Suprapubic skin (tissue), 4 donors: ENCODE measurements around the gene ZBTB47. TPM values are rescaled to one million over a fixed set of nuclear protein-coding genes. Genes with fewer than 3 reads are reported as not detected.
A peak's percentile ranks its signal among the peaks of the same experiment; 100 is the strongest.

Experiments used
- DNase-seq, 2 donors: peaks; one replicate each; pipeline ENCODE4 v3.0.0-alpha.2; 2019; ENCODE audit warnings: low spot score in 2 of 2
- H3K27ac ChIP-seq: fragments of 200-600 bp; sonication (generic); one replicate; pipeline ENCODE4 v1.5.1; 2019
- H3K27me3 ChIP-seq: fragments of 200-600 bp; sonication (generic); one replicate; pipeline ENCODE4 v1.5.1; 2019
- H3K36me3 ChIP-seq: fragments of 200-600 bp; sonication (generic); one replicate; pipeline ENCODE4 v1.5.1; 2019
- H3K4me1 ChIP-seq: fragments of 200-600 bp; sonication (generic); one replicate; pipeline ENCODE4 v1.5.1; 2019
- H3K4me3 ChIP-seq: fragments of 200-600 bp; sonication (generic); one replicate; pipeline ENCODE4 v1.5.1; 2019; ENCODE audit warnings: mild to moderate bottlenecking
- H3K9me3 ChIP-seq: fragments of 200-600 bp; sonication (generic); one replicate; pipeline ENCODE4 v1.5.1; 2019
- EP300 ChIP-seq: sonication (generic); formaldehyde crosslinking; IDR thresholded peaks from one replicate; pipeline ENCODE4 v1.6.1; 2017; ENCODE audit warnings: antibody characterized with exemption
- POLR2A ChIP-seq, 2 donors: fragments of 450-650 bp; IDR thresholded peaks; one replicate each; pipeline ENCODE4 v1.6.1; 2017; ENCODE audit warnings: antibody characterized with exemption in 2 of 2, mild to moderate bottlenecking in 2 of 2, moderate library complexity in 2 of 2
- POLR2AphosphoS5 ChIP-seq, 3 donors: sonication (generic); formaldehyde crosslinking; IDR thresholded peaks; one replicate each; pipeline ENCODE4 v1.6.1; 2017; ENCODE audit warnings: antibody characterized with exemption in 3 of 3
- WGBS: methylation state at CpG from one replicate; pipeline ENCODE4 v1.1.5; 2018; 5-methylcytosine and 5-hydroxymethylcytosine counted together
- total RNA-seq, 4 donors: library from RNA; depleted of rRNA; stranded (reverse); fragments of >200 nt; gene quantifications; one replicate each; pipeline ENCODE4 v1.1.0, GENCODE V29; 2016
- TF ChIP-seq, protein P1 (sequence below), 2 donors: fragments of 200-600 bp in 1 of 2; fragments of 450-650 bp in 1 of 2; sonication (generic) in 1 of 2; IDR thresholded peaks; one replicate each; pipeline ENCODE4 v1.5.1; 2016 to 2019; ENCODE audit warnings: antibody characterized with exemption in 2 of 2, mild to moderate bottlenecking in 1 of 2, moderate library complexity in 1 of 2

ZBTB47 gene
- total RNA-seq, 4 donors from 2014 or later = 17.9 to 36.1 (median 20.7) TPM

DNA sequence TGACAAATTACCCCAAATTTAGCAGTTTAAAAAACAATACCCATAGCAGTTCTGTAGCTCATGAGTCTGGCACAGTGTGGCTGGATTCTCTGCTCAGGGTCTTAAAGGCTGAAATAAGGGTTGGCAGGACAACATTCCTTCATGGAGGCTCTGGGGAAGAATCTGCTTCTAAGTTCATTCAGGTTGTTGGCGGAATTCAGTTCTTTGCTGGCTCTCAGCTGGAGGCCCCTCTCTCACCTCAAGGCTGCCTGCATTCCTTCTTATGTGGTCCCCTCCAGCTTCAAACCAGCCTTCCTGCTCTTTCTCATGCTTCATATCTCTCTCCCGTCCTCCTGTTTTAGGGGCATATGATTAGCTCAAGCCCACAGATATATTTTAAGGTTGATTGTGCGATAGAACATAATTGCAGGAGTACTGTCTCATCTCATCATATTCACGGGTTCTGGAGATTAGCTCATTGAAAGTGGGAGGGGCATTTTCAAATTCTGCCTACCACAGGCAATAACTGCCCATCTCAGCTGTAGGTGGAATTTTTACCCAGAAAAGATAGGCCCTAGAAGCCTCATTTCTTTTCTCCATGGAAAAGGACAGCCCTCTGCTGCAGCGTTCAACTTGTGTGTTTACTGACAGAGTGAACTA is 5.6 kb upstream of the ZBTB47 start:
- Histone ChIP-seq H3K27ac (no peak overlapping the region), H3K27me3 (no peaks in the 10 kb centered on the region), H3K9me3 (no peaks in the 10 kb centered on the region), H3K4me3 (no peak overlapping the region), H3K4me1 (peaks cover 23% of the 10 kb centered on the region), H3K36me3 (peaks cover 51% of the 10 kb centered on the region)
- no peak for TF ChIP-seq EP300
- TF ChIP-seq, protein P1, sequence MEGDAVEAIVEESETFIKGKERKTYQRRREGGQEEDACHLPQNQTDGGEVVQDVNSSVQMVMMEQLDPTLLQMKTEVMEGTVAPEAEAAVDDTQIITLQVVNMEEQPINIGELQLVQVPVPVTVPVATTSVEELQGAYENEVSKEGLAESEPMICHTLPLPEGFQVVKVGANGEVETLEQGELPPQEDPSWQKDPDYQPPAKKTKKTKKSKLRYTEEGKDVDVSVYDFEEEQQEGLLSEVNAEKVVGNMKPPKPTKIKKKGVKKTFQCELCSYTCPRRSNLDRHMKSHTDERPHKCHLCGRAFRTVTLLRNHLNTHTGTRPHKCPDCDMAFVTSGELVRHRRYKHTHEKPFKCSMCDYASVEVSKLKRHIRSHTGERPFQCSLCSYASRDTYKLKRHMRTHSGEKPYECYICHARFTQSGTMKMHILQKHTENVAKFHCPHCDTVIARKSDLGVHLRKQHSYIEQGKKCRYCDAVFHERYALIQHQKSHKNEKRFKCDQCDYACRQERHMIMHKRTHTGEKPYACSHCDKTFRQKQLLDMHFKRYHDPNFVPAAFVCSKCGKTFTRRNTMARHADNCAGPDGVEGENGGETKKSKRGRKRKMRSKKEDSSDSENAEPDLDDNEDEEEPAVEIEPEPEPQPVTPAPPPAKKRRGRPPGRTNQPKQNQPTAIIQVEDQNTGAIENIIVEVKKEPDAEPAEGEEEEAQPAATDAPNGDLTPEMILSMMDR (IDR thresholded peaks at IDR 0.05) = no peak
- no peak for TF ChIP-seq POLR2A (IDR thresholded peaks at IDR 0.05)
- TF ChIP-seq POLR2AphosphoS5 (IDR thresholded peaks at IDR 0.05) = no peak
- DNase-seq = no peak
- WGBS = 80% methylated on average over 5 of the region's 5 CpGs

DNA sequence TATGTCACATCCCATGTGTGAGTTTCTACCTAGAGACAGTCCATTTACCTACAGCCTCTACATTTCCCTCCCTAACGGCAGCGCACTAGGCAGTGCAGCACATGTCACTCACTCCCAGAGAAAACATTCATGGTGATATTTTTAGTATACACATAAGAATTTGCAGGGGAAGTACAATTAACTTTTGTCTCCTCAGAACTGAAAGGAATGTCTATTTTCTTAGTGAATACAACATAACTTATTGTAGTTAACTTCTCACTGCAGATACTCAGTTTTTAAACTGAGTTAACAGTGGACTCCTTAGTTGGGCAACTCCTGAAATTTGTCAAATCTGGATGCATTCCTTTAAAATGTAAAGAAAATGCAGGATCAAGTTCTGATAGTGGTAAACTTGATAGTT is 4.5 kb upstream of the ZBTB47 start:
- H3K4me3 ChIP-seq = no peak overlapping the region
- DNase-seq = no peak
- H3K36me3 ChIP-seq = peaks cover 41% of the 10 kb centered on the region
- 64% methylated on average over 2 of the region's 2 CpGs for WGBS
- H3K27ac ChIP-seq = no peak overlapping the region
- H3K27me3 ChIP-seq = no peaks in the 10 kb centered on the region
- peaks cover 34% of the 10 kb centered on the region for H3K4me1 ChIP-seq
- no peaks in the 10 kb centered on the region for H3K9me3 ChIP-seq
- TF ChIP-seq POLR2AphosphoS5 (IDR thresholded peaks at IDR 0.05) (no peak), POLR2A (IDR thresholded peaks at IDR 0.05) (no peak), EP300 (no peak)
- TF ChIP-seq, protein P1 (IDR thresholded peaks at IDR 0.05) = no peak

DNA sequence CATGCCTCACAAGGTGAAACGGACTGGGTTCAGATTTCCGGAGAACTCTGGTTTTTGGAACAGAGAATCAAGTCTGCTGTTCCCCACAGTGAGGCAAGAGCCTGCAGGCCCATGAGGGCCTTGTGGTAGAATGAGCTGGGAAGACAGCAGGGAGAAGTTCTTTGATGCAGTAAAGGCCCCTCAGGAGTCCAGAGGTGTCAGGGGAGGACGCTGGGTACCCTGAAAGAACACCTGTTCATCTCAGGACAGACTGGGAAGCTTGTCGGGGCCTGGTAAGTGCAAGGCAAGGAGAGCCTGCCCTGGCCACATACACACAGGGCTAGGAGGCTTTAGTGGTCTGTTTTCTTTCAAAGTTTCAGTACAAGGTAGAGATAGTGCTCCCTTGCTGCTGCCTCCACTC is 3.7 kb upstream of the ZBTB47 start:
- Histone ChIP-seq H3K27ac (peak overlapping the region; percentile 10), H3K36me3 (peaks cover 33% of the 10 kb centered on the region), H3K9me3 (no peaks in the 10 kb centered on the region), H3K4me1 (peaks cover 35% of the 10 kb centered on the region), H3K27me3 (no peaks in the 10 kb centered on the region), H3K4me3 (no peak overlapping the region)
- WGBS = 89% methylated on average over 3 of the region's 4 CpGs
- DNase-seq = no peak
- TF ChIP-seq, protein P1 (IDR thresholded peaks at IDR 0.05) = no peak
- no peak for TF ChIP-seq POLR2A (IDR thresholded peaks at IDR 0.05)
- no peak for TF ChIP-seq POLR2AphosphoS5 (IDR thresholded peaks at IDR 0.05)
- TF ChIP-seq EP300 = no peak

DNA sequence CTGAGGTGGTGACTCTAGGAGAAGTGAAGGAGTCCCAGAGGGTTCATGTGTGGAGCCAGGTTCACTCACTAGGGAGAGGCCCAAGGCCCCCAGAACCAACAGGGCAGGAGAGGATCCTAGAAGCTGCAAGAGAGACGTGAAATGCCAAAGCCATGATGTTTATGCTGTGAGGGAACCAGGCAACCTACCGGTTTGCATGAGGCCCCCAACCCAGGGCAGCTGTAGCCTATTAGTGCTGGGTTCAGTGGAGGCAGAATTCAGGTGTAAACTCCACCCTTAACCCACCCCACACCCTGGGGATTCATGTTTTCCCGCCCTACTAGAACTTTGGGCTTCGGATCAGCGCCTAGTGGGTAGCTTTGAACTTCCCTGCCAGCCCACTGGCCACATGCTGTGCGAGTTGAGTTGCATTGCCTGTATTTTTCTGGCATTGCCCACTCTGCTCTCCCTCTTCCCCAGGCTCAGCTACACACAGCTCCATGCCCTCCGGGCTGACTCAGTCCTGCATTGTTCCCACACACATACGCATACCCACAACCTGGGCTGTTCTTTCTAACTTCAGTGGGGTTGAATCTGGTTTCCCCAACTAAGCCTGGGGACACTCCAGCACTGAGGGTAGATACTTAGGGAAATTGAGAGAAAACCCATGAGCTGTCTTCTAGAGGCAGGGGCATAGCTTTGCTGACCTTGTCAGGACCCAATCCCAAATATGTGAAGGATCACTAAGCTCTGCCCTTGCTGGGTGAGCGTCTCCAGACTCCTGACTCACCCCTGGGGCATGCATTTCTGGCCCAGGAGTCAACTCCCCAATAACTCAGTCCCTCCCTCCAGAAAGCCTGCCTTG is 2.0 kb upstream of the ZBTB47 start:
- H3K4me3 ChIP-seq = no peak overlapping the region
- peaks cover 51% of the 10 kb centered on the region for H3K4me1 ChIP-seq
- H3K9me3 ChIP-seq = no peaks in the 10 kb centered on the region
- TF ChIP-seq POLR2A (IDR thresholded peaks at IDR 0.05) (no peak), POLR2AphosphoS5 (IDR thresholded peaks at IDR 0.05) (no peak), EP300 (no peak)
- TF ChIP-seq, protein P1 (IDR thresholded peaks at IDR 0.05) = no peak
- H3K27ac ChIP-seq = peak overlapping the region; percentile 14
- DNase-seq = no peak
- no peaks in the 10 kb centered on the region for H3K27me3 ChIP-seq
- 71% methylated on average over 9 of the region's 9 CpGs for WGBS
- peaks cover 16% of the 10 kb centered on the region for H3K36me3 ChIP-seq

DNA sequence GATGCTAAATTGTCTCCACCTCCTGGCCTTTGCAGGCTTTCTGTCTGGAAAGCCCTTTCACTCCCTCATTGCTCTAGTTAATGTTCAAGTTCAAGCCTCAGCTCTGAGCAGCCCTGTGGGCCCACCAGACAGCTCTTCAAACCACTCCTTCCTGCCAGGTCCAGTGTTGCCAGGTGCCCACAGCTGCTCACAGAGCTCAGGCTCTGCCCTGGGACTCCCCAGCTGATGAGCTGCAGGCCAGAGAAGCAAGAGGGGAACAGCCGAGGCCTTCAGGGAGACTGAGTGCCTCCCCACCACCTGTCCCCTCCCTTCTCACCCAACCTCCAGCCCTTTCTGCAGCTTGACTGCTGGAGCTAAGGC is 1.3 kb upstream of the ZBTB47 start:
- H3K4me3 ChIP-seq = peak overlapping the region; percentile 82
- no peaks in the 10 kb centered on the region for H3K27me3 ChIP-seq
- H3K4me1 ChIP-seq = peaks cover 55% of the 10 kb centered on the region
- no peak for TF ChIP-seq POLR2AphosphoS5 (IDR thresholded peaks at IDR 0.05)
- TF ChIP-seq POLR2A (IDR thresholded peaks at IDR 0.05) = no peak
- no peak for TF ChIP-seq EP300
- TF ChIP-seq, protein P1 (IDR thresholded peaks at IDR 0.05) = no peak
- no peak for DNase-seq
- no peaks in the 10 kb centered on the region for H3K9me3 ChIP-seq
- peak overlapping the region; percentile 94 for H3K27ac ChIP-seq
- 60% methylated on average over 1 of the region's 1 CpG for WGBS
- peaks cover 8% of the 10 kb centered on the region for H3K36me3 ChIP-seq
